Cerebellar cortex (tissue), 1 donor: Measurements from ENCODE around the gene TMEM42.

ENCODE experiments used
- DNase-seq: peaks from one replicate; pipeline ENCODE4 v3.0.0-alpha.2; 2015; ENCODE audit warnings: low spot score

TMEM42 gene

DNA sequence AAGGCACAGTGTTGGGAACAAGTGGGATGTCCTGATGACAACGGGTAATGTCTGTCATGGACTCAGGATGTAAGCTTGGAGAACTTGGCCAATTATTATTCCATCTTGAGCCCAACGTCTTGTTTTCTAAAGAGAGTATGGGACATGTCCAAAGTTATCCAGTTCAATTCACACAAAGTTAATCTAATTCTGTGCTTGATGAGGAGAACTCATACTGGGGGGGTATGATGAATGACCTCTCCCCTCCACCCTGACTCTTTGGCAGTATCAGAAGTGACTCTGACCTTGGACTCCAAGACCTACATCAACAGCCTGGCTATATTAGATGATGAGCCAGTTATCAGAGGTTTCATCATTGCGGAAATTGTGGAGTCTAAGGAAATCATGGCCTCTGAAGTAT lies 49.0 kb downstream of the TMEM42 start:
- DNase-seq, result no peak

- DNase-seq, result peak; percentile 65
Observed at GRCh38 chr3:44913868-44914468, 52.3 kb downstream of the TMEM42 start.

GRCh38 chr3:44914936-44915335 lies 53.2 kb downstream of the TMEM42 start:
- DNase-seq, result no peak
